Upper lobe of right lung (tissue), 1 donor: ENCODE results near the gene AQP12B. TPM values are rescaled to one million over a fixed set of nuclear protein-coding genes. Genes with fewer than 3 reads are reported as not detected.
A peak's percentile ranks its signal among the peaks of the same experiment; 100 is the strongest.
"Not testable (repeated sequence)": the region's sequence is repeated elsewhere in the genome, so short reads cannot be mapped to it uniquely, and the experiment has no call there.

Experiments used
- ATAC-seq: fragments of 200-7000 bp; cut with Tn5 transposase; one replicate; pipeline ENCODE4 v1.9.1; 2020; ENCODE audit warnings: mild to moderate bottlenecking, moderate library complexity
- DNase-seq: peaks from one replicate; pipeline ENCODE4 v3.0.0-alpha.2; 2020
- H3K27ac ChIP-seq: fragments of 200-600 bp; one replicate; pipeline ENCODE4 v1.8.0; 2022
- H3K27me3 ChIP-seq: fragments of 200-600 bp; one replicate; pipeline ENCODE4 v1.8.0; 2022; ENCODE audit warnings: mild to moderate bottlenecking
- H3K36me3 ChIP-seq: fragments of 200-600 bp; one replicate; pipeline ENCODE4 v1.8.0; 2022
- H3K4me1 ChIP-seq: fragments of 200-600 bp; one replicate; pipeline ENCODE4 v1.8.0; 2022
- H3K4me3 ChIP-seq: fragments of 200-600 bp; one replicate; pipeline ENCODE4 v1.8.0; 2022; ENCODE audit warnings: mild to moderate bottlenecking
- H3K9me3 ChIP-seq: fragments of 200-600 bp; one replicate; pipeline ENCODE4 v1.8.0; 2022
- CTCF ChIP-seq: fragments of 200-600 bp; IDR thresholded peaks from one replicate; pipeline ENCODE4 v1.8.0; 2022; ENCODE audit warnings: antibody characterized with exemption
- intact Hi-C: fragments of 100-400 bp; cut with DNase I; formaldehyde crosslinking; loops from one replicate; pipeline ENCODE4 v1.11.0; 2022
- total RNA-seq: library from RNA; stranded (reverse); fragmentation: NEBNext Ultra II Directional; extraction: Animal tissue kit (Norgen Biotek cat#: 25700); gene quantifications from one replicate; pipeline ENCODE4 v1.2.1, GENCODE V29; 2021
- donor health status: DM: no; HTN: yes; CAD: no; lungs with severe emphysema.

AQP12B gene
- total RNA-seq, 1 donor from 2014 or later, result not detected

- no peaks in the 10 kb centered on the region for H3K4me1 ChIP-seq
- intact Hi-C loops, result no loop called here
- H3K36me3 ChIP-seq, result no peaks in the 10 kb centered on the region
- no peak for TF ChIP-seq CTCF
- H3K27ac ChIP-seq, result no peak overlapping the region
- peaks cover 4% of the 10 kb centered on the region for H3K27me3 ChIP-seq
- H3K4me3 ChIP-seq, result no peak overlapping the region
- no peak for ATAC-seq
- DNase-seq, result no peak
- no peaks in the 10 kb centered on the region for H3K9me3 ChIP-seq
Measured at GRCh38 chr2:240704651-240705050, 22.0 kb upstream of the AQP12B start.

- peaks cover 4% of the 10 kb centered on the region for H3K27me3 ChIP-seq
- TF ChIP-seq CTCF, result no peak
- DNase-seq (no peak), ATAC-seq (no peak)
- no peaks in the 10 kb centered on the region for H3K9me3 ChIP-seq
- intact Hi-C loops, result no loop called here
- no peak overlapping the region for H3K4me3 ChIP-seq
- no peaks in the 10 kb centered on the region for H3K36me3 ChIP-seq
- no peaks in the 10 kb centered on the region for H3K4me1 ChIP-seq
- no peak overlapping the region for H3K27ac ChIP-seq
Measured at GRCh38 chr2:240703417-240704341, 21.0 kb upstream of the AQP12B start.

GRCh38 chr2:240702640-240703011 is 19.9 kb upstream of the AQP12B start:
- DNase-seq, result no peak
- Histone ChIP-seq H3K4me3 (no peak overlapping the region), H3K36me3 (no peaks in the 10 kb centered on the region), H3K9me3 (no peaks in the 10 kb centered on the region), H3K27me3 (peaks cover 4% of the 10 kb centered on the region), H3K27ac (no peak overlapping the region), H3K4me1 (no peaks in the 10 kb centered on the region)
- TF ChIP-seq CTCF, result no peak
- ATAC-seq, result no peak
- intact Hi-C loops, result no loop called here

- Histone ChIP-seq H3K4me3 (no peak overlapping the region), H3K9me3 (no peaks in the 10 kb centered on the region), H3K27me3 (peaks cover 4% of the 10 kb centered on the region), H3K4me1 (no peaks in the 10 kb centered on the region), H3K36me3 (no peaks in the 10 kb centered on the region), H3K27ac (no peak overlapping the region)
- TF ChIP-seq CTCF, result no peak
- ATAC-seq (no peak), DNase-seq (no peak)
- intact Hi-C loops, result no loop called here
Measured at GRCh38 chr2:240701736-240702639, 19.3 kb upstream of the AQP12B start.

GRCh38 chr2:240701091-240701735 is 18.5 kb upstream of the AQP12B start:
- no peaks in the 10 kb centered on the region for H3K4me1 ChIP-seq
- no peak overlapping the region for H3K27ac ChIP-seq
- no peaks in the 10 kb centered on the region for H3K9me3 ChIP-seq
- intact Hi-C loops, result no loop called here
- no peaks in the 10 kb centered on the region for H3K36me3 ChIP-seq
- peaks cover 4% of the 10 kb centered on the region for H3K27me3 ChIP-seq
- TF ChIP-seq CTCF, result no peak
- DNase-seq, result no peak
- H3K4me3 ChIP-seq, result no peak overlapping the region
- no peak for ATAC-seq

GRCh38 chr2:240700616-240701015 is 17.9 kb upstream of the AQP12B start:
- H3K27me3 ChIP-seq, H3K36me3 ChIP-seq, H3K4me1 ChIP-seq, intact Hi-C loops, H3K4me3 ChIP-seq, ATAC-seq, DNase-seq, H3K9me3 ChIP-seq, H3K27ac ChIP-seq: not testable (repeated sequence)

- H3K4me1 ChIP-seq, H3K27me3 ChIP-seq, DNase-seq, intact Hi-C loops, ATAC-seq, H3K27ac ChIP-seq, H3K36me3 ChIP-seq, H3K4me3 ChIP-seq, H3K9me3 ChIP-seq: not testable (repeated sequence)
Measured at GRCh38 chr2:240699835-240700234, 17.1 kb upstream of the AQP12B start.

- DNase-seq, H3K4me3 ChIP-seq, H3K9me3 ChIP-seq, H3K36me3 ChIP-seq, H3K27ac ChIP-seq, H3K27me3 ChIP-seq, H3K4me1 ChIP-seq, intact Hi-C loops: not testable (repeated sequence)
- ATAC-seq, result peak; percentile 50
Measured at GRCh38 chr2:240698852-240699561, 16.3 kb upstream of the AQP12B start.
